ENCODE data around the gene MAN1A1. TPM values are rescaled to one million over a fixed set of nuclear protein-coding genes. Genes with fewer than 3 reads are reported as not detected.

The MAN1A1 gene
- total RNA-seq, 1 donor = 104 TPM

- TF ChIP-seq, protein P1, sequence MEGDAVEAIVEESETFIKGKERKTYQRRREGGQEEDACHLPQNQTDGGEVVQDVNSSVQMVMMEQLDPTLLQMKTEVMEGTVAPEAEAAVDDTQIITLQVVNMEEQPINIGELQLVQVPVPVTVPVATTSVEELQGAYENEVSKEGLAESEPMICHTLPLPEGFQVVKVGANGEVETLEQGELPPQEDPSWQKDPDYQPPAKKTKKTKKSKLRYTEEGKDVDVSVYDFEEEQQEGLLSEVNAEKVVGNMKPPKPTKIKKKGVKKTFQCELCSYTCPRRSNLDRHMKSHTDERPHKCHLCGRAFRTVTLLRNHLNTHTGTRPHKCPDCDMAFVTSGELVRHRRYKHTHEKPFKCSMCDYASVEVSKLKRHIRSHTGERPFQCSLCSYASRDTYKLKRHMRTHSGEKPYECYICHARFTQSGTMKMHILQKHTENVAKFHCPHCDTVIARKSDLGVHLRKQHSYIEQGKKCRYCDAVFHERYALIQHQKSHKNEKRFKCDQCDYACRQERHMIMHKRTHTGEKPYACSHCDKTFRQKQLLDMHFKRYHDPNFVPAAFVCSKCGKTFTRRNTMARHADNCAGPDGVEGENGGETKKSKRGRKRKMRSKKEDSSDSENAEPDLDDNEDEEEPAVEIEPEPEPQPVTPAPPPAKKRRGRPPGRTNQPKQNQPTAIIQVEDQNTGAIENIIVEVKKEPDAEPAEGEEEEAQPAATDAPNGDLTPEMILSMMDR (IDR thresholded peaks at IDR 0.05; ENCODE audit: insufficient read depth, low read depth, low read length) = peak; percentile 23
These were observed 64.6 kb downstream of the MAN1A1 start for GRCh38 chr6:119284861-119285521.

DNA sequence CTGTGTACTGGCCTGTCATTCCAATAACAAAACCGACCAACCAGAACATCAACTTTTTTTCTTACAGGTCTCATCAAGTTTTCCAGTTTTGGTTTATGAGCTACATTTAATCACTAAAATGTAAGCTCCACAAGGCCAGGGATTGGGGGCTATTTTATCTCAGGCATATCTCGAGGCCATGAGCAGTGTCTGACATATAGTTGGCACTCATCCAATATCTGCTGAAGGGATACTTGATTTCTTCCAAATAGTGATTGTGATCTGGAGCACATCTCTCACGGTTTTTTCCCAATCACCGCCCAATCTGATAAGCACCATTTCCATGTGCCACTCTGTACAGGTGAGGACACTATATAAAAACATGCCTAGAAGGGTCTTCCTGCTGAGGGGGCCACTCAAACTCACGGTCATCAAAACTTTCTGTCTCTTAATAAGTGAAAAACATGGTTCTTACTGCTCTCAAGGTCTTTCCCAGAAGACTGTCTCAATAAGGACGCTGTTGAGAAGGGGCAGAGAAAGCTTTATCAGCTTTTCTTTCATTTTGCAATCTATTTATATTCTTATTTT lies 65.5 kb downstream of the MAN1A1 start:
- TF ChIP-seq, protein P1 (IDR thresholded peaks at IDR 0.05; ENCODE audit: insufficient read depth, low read depth, low read length) = no peak
- no peak for DNase-seq (ENCODE audit: low read depth)
- H3K4me3 ChIP-seq (ENCODE audit: low read depth, low read length) = no peak overlapping the region

More at GRCh38 chr6:119284861-119285521, 64.6 kb downstream of the MAN1A1 start:
- no peak for DNase-seq (ENCODE audit: low read depth)
- H3K4me3 ChIP-seq (ENCODE audit: low read depth, low read length) = no peak overlapping the region

GRCh38 chr6:119283214-119283613 lies 66.3 kb downstream of the MAN1A1 start:
- DNase-seq (ENCODE audit: low read depth) = no peak
- TF ChIP-seq, protein P1 (IDR thresholded peaks at IDR 0.05; ENCODE audit: insufficient read depth, low read depth, low read length) = no peak
- no peak overlapping the region for H3K4me3 ChIP-seq (ENCODE audit: low read depth, low read length)

DNA sequence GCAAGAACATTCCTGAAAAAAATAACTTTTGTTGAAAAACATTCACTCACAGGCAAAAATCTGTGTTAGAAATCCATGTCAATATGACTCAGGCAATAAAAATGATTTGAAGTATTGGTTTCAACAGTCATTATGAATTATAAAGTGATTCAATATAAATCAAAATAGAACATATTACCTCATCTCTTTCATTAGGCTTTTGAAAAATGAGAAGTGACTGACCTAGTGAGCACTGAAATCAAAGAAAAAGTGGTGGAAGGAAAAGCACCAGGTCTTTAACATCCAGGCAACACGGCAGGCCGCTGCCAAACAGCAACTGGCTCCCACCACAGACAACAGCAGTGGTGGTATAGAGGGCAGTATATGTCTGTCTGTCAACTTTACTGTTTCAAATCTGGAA lies 68.9 kb downstream of the MAN1A1 start:
- DNase-seq (ENCODE audit: low read depth) = no peak
- no peak overlapping the region for H3K4me3 ChIP-seq (ENCODE audit: low read depth, low read length)
- TF ChIP-seq, protein P1 (IDR thresholded peaks at IDR 0.05; ENCODE audit: insufficient read depth, low read depth, low read length) = no peak

GRCh38 chr6:119280080-119280479 lies 69.5 kb downstream of the MAN1A1 start:
- H3K4me3 ChIP-seq (ENCODE audit: low read depth, low read length) = no peak overlapping the region
- TF ChIP-seq, protein P1 (IDR thresholded peaks at IDR 0.05; ENCODE audit: insufficient read depth, low read depth, low read length) = no peak
- DNase-seq (ENCODE audit: low read depth) = no peak

DNA sequence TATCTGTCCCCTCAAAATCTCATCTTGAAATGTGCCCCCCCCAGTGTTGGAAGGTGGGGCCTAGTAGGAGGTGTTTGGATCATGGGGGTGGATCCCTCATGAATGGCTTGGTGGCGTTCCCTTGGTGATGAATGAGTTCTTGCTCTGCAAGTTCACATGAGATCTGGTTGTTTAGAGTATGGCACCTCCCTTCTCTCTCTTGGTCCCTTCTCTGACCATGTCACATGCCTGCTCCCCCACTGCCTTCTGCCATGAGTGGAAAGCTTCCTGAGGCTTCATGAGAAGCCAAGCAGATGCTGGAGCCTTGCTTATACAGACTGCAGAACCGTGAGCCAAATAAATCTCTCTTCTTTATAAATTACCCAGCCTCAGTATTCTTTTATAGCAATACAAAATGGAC lies 70.9 kb downstream of the MAN1A1 start:
- DNase-seq (ENCODE audit: low read depth) = no peak
- TF ChIP-seq, protein P1 (IDR thresholded peaks at IDR 0.05; ENCODE audit: insufficient read depth, low read depth, low read length) = no peak
- H3K4me3 ChIP-seq (ENCODE audit: low read depth, low read length) = no peak overlapping the region
